MV-4-11 (cell line): Measurements from ENCODE around the gene MRC2.
A peak's percentile ranks its signal among the peaks of the same experiment; 100 is the strongest.

Source experiments
- DNase-seq: peaks from one replicate; lab custom pipeline; 2025; lab: John Stamatoyannopoulos, UW

Gene MRC2

DNA sequence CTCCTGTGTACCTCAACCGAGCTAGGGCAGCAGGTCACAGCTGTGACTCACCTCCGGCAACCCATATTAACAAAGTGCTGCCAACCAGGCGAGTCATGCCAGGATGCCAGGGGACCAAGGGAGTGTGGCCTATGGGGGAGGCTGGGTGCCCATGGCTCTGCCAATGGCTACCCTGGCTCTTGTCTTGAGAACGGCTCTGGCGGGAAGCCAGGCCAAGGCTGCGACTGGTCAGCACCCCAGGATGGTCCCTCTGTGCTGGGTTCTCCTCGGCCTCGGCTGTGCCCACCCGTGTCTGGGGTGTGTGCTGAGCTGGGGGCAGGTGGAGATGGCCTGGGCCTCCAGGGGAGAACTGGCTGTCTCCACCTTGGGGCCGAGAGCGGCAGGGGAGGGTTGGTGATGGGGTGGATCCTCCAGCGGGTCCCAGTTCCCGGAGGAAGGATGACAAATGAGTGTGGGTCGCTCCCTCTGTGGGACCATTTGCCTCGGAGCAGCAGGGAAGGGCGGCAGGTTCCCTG is 75.8 kb downstream of the MRC2 start:
- DNase-seq: no peak

DNA sequence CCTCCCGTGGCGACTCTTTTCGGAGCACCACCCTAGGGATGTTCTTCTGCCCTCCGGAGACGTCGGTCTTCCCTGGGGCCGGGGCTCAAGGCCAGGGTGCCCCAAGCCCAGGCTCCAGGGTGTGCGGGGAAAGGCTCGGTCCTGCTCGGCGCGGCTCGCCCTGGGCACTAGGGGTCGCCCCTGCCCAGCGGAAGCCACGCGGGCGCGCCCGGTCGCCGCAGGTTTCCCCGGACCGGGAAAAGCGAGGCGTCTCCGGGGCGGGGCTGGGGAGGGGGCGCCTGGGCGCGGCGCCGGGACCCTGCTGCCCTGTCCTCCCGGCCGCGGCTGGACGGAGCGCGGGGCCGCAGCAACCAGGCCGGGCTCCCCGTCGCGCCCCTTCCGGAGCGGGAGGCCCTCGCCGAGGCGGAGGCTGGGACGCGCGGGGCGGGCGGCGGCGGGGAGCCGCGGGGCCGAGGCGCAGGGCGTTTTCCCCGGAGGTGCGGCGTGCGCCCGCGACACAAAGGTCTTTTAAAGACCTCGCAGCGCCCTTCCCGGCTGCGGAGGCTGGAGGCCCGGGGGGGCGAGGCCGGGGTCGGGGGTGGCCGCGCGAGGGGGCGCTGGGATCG is 76.4 kb downstream of the MRC2 start:
- peak; percentile 23 for DNase-seq

- DNase-seq: no peak
Observed at GRCh38 chr17:62704381-62704971, 77.0 kb downstream of the MRC2 start.

DNA sequence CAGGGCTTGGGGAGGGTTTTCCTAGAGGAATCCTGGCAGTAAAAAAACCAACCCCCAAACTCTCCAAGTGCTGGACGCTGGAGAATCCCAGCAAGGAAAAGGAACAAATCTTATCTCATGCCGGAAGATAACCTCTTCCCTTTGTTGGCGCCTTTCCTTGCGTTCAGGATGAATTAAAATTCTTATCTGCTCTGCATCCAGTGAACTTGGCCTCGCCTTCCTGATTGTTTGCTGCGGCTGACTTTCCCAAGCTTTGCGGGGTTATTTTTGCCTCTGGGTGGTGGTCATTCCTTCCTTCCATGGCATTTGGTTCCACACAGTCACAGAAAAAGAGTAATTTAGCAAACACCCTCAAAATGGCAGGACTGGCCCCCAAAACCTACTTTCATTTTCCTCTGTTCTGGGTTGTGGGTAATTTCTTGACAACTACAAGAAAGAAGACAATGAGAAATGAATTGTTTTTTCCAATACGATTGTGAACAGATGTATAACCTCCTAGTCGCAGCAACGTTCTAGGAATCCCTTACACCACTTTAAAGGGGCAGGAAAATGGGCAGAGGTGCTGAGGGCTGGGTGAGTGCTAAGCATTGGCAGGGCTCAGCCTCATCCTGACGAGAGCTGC is 77.8 kb downstream of the MRC2 start:
- no peak for DNase-seq

DNA sequence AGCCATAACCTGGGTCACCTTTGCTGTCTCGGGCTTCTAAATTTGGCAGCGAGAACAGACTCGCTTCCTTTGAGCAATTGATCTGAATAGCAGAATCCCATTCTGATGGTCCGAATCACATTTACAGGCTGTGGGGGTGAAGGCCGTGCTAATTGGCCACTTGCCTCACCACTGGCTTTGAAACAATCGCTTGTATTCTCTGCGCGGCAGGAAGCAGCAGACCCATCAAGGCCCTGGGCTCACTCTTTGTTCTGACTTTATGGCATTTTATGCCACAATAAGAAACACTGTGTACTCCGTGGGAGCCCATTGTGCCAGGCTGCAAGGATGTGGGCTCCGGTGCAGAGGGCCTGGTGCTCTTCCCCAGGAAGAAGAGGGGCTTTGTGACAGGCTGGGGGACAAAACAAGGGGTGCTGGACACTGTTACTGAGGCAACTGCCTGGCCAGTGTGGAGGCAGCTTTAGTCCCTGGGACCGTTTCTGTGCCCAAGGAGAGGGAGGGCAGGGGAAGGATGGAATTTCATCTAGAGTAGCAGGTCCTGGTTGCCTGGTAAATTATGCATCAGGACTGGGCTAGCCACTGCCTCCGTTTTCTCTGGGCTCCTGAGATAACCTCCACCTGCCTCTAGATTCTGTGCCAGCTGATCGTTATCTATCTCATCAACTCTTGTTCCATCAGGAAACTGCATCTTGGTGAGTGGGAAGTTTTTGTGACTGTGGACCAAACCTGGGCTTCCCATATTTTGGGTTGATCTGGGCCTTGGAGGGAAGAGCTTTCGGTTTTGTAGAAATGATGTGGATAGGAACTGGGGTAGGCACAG is 78.5 kb downstream of the MRC2 start:
- DNase-seq: no peak

GRCh38 chr17:62706598-62707424 is 79.3 kb downstream of the MRC2 start:
- no peak for DNase-seq

DNA sequence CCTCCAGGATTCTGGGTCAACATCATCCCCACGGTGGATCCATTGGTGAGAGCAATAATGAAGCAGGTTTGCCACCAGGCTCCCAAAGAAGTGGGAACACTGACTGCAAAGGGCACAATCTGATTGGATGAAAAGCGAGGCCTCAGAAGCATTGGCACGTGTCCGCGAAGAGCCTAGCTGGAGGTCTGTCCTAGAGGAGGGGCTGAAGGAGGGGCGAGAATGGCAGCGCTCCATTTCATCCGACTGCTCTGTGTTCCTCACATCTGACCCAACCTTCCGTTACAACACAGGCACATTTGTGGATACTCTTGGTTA is 79.9 kb downstream of the MRC2 start:
- no peak for DNase-seq

DNA sequence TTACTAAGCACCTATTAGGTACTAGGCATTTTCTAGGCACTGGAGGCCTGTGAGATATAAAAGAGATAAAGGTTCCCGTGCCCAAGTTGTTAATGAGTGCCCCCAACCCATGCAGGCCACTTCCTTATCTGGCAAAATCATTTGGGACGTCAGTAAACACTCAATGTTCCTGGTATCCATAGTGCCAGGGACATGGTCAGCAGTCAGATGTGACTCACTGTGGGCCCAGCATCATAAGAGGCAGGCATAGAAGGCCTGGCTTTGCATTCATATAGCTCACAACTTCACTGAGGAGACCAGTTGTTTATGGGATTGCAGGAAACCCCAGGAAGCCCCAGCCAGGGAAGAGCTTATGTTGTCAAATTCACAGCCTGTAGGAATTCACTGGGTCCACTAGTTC is 81.1 kb downstream of the MRC2 start:
- no peak for DNase-seq

GRCh38 chr17:62712171-62712581 is 84.7 kb downstream of the MRC2 start:
- DNase-seq: no peak

DNA sequence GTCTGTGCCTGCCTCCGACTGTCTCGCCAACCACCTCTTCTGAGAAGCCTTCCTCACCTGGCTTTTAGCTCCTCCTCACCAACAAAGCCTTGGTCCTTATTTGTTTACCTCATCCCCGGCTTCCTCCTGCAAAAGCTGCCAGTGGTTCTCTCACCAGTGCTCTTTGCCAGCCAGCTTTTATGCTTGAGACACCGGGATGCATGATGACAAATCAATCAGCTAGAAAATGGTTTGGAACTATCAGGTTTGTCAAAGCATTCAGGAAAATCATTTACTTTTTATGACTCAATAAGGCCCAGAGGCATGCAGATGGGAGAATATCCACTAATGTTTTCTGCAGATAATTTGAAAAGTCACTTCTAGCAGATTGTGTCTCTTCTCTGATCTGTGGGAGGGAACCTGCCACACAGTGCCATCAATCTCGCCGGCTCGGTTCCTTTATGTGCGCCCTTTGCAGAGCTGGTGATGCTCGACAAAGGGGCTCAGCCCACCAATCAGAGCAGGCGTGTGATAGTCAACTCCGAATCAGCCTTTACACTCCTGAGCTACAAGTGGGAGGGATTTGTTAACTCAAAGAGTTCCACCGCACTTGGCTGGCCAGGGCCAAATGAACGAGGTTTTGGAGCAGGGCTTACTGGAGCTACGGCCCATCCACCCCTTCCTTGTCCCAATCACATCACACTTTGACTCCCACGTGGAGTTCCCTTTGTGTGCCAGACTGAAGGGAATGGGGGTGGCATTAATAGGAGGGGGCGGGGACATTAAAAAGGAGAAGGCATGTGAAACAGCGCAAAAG is 85.8 kb downstream of the MRC2 start:
- DNase-seq: no peak

DNA sequence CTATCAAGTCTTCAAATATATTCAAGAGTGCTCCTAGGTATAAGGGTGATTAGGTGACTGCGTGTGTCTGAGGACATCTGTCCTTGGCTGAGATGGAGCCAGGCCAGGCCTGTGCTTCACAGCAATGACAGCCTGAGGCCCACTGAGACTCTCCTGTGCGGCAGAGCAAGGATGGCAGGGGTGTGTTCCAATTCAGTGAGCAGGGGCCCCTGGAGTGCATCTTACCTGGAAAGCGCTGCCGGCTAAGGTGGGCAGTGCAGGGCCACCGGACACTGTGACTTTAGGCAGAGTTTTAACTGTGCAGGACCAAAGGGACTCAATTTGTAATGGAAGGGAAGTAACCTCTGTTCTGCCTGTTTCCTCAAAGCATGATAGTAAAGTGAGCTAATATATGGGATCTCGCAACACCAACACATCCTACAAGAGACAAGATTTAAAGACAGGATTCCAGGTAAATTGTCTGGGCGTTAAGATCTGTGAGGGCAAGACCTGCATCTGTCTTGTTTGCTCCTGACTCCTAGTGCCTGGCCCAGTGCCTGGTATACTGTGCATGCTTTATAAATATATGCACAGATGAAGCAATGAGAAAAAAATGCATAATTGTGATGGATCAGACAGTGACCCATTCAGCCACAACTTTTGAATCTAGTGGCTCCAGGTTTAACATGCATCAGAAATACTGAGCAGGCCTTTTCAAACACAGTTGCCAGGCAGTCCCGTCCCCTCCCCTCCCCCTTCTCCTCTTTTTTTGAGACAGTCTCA is 86.7 kb downstream of the MRC2 start:
- no peak for DNase-seq

GRCh38 chr17:62715882-62716390 is 88.5 kb downstream of the MRC2 start:
- DNase-seq: no peak

DNA sequence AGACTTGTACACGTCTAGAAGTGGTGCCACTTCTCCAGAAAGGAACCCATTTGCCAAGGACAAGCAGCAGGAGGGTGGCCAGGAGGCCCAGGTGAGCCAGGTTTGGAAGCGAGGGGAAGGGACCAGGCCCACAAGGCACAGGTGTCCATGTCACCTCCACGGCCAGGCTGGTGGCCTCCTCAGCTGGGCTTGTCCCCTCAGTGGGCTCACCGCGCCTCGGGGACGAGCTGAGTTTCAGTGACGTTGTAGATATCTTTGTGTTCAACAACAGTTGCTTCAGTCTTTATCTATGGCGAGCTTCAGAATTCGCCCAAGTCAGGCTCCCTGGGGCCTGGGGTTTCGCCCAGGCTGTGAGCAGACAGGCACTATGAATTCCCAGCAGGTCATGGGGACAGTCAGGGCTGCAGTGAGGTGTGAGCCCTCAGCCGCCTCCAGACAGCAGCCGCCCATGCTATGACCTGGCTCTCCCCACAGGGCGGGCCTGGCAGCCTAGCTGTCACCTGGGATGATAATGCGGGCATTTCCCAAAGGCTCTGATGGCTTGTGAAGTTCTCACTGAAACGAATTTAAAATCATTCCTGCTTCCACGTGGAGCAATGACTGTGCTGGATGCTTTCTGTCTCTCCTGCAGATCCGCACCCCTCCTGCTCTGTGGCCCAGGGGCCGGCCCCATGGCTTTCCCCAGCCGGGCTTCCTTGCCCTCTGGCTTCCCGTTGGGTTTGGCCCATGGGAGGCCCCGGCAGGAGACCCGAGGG is 89.5 kb downstream of the MRC2 start:
- no peak for DNase-seq

- no peak for DNase-seq
Observed at GRCh38 chr17:62717589-62717855, 90.1 kb downstream of the MRC2 start.

GRCh38 chr17:62717889-62718288 is 90.4 kb downstream of the MRC2 start:
- no peak for DNase-seq

GRCh38 chr17:62718429-62718828 is 91.0 kb downstream of the MRC2 start:
- no peak for DNase-seq

GRCh38 chr17:62719586-62719985 is 92.1 kb downstream of the MRC2 start:
- DNase-seq: no peak

DNA sequence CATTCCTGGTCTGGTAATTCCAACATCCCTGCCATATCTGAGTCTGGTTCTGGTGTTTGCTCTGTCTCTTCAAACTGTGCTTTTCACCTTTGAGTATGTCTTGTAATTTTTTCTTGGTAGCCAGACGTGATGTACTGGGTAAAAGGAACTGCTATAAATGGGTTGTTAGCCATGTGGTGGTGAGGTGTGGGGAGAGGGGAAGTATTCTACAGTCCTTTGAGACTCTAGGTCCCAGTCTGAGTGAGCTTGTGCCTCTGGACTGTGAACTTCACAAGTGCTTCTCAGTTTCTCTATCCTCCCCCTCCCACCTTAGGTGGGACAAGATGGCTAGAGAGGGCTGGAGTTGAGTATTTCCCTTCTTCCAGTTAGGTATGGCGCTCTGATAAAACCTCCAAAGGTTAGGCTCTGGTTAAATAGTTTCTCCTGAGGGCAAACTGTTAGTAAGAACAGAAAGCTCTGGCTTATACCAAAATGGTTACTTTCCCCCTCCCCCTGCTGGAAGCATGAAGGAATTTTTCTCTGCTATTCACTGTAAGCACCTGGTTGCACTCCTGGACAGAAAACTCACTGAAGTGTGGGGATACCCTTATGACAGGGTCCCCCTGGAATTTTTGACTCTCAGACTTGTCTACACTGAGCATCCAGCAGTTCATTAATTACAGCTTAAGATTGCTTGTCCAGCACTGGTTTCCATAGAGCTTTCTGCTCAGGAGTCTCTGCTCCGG is 92.8 kb downstream of the MRC2 start:
- no peak for DNase-seq

GRCh38 chr17:62722625-62723024 is 95.2 kb downstream of the MRC2 start:
- DNase-seq: no peak
